Measurements from ENCODE around the gene CIAO1.

DNA sequence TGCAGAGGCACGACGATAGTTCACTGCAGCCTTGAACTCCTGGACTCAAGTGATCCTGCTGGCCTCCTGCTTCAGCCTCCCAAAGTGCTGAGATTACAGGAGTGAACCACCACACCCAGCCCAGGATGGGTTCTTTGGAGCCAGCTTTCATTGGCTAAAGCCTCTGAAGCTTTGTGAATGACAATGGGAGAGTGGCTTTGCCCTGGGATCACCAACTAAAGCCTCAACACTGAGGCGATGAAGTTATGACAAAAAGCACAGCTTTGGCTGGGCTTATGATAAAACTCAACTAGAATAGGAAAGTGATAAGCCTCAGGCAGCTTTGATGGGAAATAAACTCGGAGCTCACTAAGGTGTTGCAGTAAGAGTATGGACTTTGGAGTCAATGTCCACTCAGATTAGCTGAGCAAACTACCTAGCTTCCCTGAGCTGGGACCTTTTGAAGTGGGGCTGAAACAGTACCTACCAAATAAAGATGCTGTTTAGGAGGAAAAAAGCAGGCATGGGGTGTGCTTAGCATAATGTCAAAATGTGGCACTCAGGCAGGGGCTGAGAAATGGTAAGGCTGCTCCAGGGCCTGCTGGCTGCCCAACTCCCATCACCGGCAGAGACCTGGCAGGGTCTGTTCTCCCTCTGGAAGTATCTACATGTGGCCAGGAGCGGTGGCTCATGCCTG lies 4.6 kb upstream of the CIAO1 start:
- TF ChIP-seq, protein P1, sequence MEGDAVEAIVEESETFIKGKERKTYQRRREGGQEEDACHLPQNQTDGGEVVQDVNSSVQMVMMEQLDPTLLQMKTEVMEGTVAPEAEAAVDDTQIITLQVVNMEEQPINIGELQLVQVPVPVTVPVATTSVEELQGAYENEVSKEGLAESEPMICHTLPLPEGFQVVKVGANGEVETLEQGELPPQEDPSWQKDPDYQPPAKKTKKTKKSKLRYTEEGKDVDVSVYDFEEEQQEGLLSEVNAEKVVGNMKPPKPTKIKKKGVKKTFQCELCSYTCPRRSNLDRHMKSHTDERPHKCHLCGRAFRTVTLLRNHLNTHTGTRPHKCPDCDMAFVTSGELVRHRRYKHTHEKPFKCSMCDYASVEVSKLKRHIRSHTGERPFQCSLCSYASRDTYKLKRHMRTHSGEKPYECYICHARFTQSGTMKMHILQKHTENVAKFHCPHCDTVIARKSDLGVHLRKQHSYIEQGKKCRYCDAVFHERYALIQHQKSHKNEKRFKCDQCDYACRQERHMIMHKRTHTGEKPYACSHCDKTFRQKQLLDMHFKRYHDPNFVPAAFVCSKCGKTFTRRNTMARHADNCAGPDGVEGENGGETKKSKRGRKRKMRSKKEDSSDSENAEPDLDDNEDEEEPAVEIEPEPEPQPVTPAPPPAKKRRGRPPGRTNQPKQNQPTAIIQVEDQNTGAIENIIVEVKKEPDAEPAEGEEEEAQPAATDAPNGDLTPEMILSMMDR (IDR thresholded peaks at IDR 0.05), result no peak
- TF ChIP-seq ETV6 (CRISPR knock-in tag; IDR thresholded peaks at IDR 0.05) (no peak), ZNF138 (CRISPR knock-in tag; conservative IDR thresholded peaks at IDR 0.05) (no peak), NFE2L1 (CRISPR knock-in tag; IDR thresholded peaks at IDR 0.05) (no peak), ZBTB21 (CRISPR knock-in tag; IDR thresholded peaks at IDR 0.05; ENCODE audit: borderline replicate concordance) (no peak), CBFB (CRISPR knock-in tag; IDR thresholded peaks at IDR 0.05; ENCODE audit: low read depth) (no peak), MXD4 (CRISPR knock-in tag; IDR thresholded peaks at IDR 0.05; ENCODE audit: borderline replicate concordance) (no peak), ESRRA (CRISPR knock-in tag; IDR thresholded peaks at IDR 0.05; ENCODE audit: borderline replicate concordance) (no peak), IRF2 (CRISPR knock-in tag; IDR thresholded peaks at IDR 0.05; ENCODE audit: borderline replicate concordance, low read depth) (no peak)
- TF ChIP-seq, protein P2, sequence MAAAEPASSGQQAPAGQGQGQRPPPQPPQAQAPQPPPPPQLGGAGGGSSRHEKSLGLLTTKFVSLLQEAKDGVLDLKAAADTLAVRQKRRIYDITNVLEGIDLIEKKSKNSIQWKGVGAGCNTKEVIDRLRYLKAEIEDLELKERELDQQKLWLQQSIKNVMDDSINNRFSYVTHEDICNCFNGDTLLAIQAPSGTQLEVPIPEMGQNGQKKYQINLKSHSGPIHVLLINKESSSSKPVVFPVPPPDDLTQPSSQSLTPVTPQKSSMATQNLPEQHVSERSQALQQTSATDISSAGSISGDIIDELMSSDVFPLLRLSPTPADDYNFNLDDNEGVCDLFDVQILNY (CRISPR knock-in tag; IDR thresholded peaks at IDR 0.05), result no peak
- TF ChIP-seq, protein P3, sequence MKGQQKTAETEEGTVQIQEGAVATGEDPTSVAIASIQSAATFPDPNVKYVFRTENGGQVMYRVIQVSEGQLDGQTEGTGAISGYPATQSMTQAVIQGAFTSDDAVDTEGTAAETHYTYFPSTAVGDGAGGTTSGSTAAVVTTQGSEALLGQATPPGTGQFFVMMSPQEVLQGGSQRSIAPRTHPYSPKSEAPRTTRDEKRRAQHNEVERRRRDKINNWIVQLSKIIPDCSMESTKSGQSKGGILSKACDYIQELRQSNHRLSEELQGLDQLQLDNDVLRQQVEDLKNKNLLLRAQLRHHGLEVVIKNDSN (CRISPR knock-in tag; IDR thresholded peaks at IDR 0.05), result no peak

Data from WTC11 (cell line).